Measurements from ENCODE around the gene BCDIN3D.

BCDIN3D gene

DNA sequence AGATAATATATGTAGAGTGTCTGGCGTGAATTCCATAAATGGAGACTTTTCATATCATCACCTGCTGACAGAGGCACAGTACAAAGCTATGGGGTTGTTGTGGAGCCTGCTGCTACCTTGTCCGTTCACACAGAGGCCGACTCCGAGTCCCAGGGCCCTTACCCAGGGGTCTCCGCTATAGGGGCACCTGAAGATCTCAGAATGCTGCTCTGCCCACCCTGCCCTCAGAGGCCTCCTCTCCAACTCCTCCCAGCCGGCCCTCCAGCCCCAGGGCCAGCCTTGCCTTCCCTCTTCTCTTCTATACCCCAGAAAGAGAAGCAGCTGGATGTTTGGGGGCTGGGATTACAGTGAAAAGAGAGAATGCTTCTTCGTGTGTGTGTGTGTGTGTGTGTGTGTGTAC, 36.0 kb downstream of the BCDIN3D start:
- TF ChIP-seq, protein P1, sequence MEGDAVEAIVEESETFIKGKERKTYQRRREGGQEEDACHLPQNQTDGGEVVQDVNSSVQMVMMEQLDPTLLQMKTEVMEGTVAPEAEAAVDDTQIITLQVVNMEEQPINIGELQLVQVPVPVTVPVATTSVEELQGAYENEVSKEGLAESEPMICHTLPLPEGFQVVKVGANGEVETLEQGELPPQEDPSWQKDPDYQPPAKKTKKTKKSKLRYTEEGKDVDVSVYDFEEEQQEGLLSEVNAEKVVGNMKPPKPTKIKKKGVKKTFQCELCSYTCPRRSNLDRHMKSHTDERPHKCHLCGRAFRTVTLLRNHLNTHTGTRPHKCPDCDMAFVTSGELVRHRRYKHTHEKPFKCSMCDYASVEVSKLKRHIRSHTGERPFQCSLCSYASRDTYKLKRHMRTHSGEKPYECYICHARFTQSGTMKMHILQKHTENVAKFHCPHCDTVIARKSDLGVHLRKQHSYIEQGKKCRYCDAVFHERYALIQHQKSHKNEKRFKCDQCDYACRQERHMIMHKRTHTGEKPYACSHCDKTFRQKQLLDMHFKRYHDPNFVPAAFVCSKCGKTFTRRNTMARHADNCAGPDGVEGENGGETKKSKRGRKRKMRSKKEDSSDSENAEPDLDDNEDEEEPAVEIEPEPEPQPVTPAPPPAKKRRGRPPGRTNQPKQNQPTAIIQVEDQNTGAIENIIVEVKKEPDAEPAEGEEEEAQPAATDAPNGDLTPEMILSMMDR (IDR thresholded peaks at IDR 0.05), result no peak

DNA sequence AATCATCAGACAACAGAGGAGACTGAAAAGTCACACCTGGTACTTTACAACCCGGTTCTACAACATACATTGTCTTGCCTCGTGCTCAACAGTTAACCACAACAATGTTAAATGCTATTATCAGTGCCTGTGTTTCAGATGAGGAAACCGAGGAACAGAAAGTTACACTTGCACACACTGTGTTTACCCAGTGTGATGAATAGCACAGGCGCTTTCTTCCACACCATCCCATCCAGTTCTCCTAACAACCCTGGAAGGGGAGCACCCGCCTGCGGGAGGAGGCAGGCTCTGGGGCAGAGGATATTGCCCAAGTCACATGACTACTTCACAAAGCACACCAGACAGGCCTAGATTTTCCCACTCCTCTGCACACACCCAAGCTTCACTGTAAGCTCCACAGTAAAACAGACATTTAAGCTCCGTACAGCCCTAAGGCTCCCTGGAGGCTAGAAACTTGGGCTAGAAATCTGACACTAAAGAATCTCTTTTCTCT, 36.5 kb downstream of the BCDIN3D start:
- TF ChIP-seq, protein P1 (IDR thresholded peaks at IDR 0.05), result no peak

DNA sequence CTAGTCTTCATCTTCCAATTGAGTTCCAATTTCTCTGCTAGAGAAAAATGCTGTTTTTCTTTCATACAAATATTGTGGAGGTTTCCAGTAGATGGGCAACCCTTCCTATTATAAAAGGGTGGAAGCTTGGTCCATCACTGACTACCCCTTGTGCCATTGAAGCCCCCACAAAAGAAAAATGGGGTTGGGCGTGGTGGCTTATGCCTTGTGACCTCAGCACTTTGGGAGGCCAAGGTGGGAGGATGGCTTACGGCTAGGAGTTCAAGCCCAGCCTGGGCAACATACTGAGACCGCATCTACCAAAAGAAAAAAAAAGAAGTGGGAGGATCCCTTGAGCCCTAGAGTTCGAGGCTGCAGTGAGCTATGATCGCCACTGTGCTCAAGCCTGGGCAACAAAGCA, 37.5 kb downstream of the BCDIN3D start:
- TF ChIP-seq, protein P1 (IDR thresholded peaks at IDR 0.05), result no peak

DNA sequence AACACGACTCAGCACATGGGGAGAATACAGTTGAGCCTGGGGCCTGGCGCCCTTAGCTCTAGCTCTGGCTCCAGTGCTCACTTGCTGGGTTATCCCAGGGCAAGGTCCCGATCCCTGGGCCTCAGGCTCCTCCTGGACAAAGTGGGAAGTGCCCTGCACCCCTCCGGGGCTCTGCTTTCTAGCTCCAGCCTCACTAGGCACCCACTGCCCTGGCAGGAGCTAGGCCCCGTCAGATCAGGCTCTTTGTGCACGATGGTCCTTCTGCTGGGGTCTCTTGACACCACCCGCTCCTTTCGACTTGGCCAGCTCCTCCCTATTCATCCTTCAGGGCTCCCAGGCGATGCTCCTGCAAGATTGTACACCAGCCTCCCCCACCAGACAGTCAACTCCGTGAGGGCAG, 38.1 kb downstream of the BCDIN3D start:
- TF ChIP-seq, protein P1 (IDR thresholded peaks at IDR 0.05), result no peak

DNA sequence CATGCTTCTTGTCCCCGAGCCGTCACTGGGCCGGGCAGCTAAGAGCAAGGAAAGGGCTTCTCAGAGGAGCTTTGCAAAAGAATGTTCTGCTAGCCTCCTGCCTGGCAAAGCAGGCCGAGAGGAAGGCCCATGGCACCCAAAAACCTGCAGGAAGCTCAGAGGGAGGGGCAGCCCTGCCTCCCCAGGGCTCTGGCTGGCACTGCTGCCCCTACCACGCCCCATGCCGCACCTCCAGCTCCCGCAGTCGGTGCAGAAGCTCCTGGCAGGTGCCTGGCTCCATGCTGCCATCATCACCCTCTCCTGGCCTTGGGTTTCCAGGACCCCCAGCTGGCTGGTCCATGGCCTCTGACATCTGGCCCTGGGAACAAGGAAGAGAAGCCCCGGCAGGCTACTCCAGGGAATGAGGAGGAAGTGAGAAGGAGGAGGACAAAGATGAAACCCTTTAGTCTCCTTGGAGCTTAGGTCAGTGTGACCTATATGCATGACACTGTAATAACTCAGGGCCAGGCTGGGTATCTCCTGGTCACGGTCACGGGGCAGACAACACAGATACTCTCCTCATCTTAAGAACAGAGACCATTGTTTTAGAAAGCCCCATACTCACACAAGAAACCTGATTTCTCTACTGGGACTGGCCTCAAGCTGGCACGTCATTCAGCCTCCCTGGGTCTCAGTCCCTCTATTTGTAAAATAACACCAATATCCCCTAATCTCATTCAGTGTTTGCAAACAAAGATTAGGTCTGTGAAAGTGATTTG, 39.0 kb downstream of the BCDIN3D start:
- TF ChIP-seq, protein P1 (IDR thresholded peaks at IDR 0.05), result no peak

DNA sequence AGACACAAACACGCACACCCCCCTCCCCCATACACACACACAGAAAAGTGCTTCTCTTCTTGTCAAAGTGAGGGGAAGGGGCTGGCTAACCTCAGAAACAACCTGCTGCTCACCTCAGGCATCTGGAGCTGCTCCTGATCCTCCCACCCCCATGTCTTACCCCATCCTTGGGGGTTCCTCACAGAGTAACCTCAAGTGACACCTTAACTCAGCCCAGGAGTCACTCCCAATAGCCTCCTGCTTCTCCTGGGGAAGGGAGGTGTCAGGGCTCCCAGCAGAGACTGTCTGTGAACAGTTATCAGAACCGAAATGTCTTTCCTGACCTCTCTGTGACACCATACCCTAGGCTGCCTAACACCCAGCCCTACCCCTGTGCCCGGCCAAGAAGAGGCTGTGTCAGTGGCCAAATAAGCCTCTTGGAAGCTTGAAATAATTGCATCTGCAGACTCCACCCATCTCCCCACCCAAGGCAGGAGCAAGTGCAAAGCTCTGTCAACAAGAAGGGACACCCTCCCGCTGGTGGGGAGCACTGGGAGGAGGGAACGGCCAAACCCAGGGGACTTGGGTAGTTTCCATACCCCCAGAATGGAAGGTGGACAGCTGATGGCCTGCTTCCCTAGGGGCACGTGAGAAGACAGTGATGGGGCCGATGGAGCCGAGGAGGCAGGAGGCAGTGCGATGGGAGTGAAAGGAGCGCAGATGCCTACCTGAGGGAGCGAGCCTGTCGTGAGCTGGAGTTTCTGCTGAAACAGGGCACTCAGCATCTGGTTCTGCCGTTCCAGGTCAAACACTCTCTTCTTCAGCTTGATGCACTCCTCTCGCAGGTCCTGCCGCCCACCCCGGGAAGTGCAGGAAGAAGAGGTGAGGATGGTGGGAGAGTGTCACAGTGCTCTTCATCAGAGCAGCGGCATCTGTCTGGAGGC, 41.5 kb downstream of the BCDIN3D start:
- TF ChIP-seq, protein P1 (IDR thresholded peaks at IDR 0.05), result no peak

DNA sequence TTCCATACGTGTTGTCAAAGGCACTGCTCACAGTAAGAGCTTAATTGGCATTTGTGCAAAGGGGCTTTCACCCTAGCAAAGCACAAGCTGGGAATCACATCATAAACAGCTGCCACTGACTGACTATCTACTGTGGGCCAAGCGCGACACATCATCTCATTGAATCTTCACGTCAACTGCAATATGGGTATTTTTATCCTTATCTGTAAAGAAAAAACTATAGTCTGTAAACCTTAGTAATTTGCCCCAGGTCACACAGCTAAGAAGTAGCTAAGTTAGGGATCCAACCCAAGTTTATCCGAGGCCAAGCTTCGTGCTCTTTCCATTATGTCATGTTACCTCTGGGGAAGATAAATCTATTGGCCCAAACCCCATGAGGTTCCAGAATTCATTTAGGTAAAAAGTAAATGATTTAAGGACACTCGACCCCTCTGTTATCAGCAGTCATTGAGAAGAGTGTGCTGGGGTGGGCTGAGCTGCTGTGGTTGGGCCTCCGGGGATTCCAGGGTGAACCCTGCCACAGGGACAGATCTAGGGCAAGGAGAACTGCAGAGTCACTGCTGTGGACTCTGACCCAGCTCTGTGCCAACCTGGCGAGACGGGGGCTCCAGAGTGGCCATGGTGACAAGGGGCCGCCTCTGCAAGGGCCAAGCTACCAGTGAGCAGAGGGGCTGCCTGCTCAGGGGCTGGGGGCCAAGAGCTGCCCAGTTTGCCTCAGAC, 42.3 kb downstream of the BCDIN3D start:
- TF ChIP-seq, protein P1 (IDR thresholded peaks at IDR 0.05), result no peak

All from LNCAP (cell line).